PC-3 (cell line): ENCODE measurements around the gene KLHDC8B.

Experiments used
- EZH2 ChIP-seq: fragments of 300-600 bp; sonication (generic); IDR thresholded peaks from one replicate; pipeline ENCODE4 v1.6.1; 2017; ENCODE audit warnings: antibody characterized with exemption, mild to moderate bottlenecking, low read length; ENCODE audit not compliant: unreplicated experiment
- EZH2phosphoT487 ChIP-seq: fragments of 300-600 bp; sonication (generic); IDR thresholded peaks from 2 replicates; pipeline ENCODE4 v1.6.1; 2018; ENCODE audit warnings: mild to moderate bottlenecking, antibody characterized with exemption, low read length, borderline replicate concordance
- TF ChIP-seq, protein P1 (sequence below): fragments of 300-600 bp; sonication (generic); conservative IDR thresholded peaks from 2 replicates; pipeline ENCODE4 v1.5.1; 2017; ENCODE audit warnings: antibody characterized with exemption, low read depth, mild to moderate bottlenecking, low read length

DNA sequence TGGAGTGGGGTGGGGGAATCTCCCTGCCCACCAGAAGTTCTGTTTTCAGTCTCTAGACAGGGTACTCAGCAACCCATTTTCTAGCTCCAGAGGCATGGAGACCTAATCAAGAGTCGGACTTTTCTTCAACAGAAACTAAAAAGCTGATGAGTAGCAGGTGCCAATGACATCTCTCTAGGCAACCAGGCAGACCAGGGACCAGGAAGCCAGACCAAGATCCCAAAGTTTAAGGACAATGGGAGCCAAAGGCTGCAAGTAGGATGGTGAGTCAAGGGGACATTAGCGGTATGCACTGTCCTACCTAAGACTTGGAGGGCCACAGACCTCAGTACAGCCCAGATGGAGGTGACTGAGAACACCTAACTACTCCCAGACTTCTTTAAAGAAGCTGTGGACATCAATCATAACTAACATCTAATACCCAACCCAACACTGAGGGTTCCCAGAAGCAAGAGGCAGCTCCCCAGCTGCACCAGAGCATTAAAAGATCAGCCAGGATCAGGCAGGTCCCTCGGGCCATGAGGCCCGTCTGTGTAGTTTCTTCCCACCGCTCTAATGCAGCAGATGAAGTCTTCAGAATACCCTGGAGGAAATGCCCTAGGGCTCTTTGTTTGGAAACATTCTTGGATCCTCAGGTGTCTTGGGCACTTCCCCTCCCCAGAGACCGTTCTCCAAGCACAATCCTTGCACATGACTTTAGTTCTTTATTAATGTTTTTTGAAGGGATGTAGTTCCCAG is 6.2 kb upstream of the KLHDC8B start:
- TF ChIP-seq, protein P1, sequence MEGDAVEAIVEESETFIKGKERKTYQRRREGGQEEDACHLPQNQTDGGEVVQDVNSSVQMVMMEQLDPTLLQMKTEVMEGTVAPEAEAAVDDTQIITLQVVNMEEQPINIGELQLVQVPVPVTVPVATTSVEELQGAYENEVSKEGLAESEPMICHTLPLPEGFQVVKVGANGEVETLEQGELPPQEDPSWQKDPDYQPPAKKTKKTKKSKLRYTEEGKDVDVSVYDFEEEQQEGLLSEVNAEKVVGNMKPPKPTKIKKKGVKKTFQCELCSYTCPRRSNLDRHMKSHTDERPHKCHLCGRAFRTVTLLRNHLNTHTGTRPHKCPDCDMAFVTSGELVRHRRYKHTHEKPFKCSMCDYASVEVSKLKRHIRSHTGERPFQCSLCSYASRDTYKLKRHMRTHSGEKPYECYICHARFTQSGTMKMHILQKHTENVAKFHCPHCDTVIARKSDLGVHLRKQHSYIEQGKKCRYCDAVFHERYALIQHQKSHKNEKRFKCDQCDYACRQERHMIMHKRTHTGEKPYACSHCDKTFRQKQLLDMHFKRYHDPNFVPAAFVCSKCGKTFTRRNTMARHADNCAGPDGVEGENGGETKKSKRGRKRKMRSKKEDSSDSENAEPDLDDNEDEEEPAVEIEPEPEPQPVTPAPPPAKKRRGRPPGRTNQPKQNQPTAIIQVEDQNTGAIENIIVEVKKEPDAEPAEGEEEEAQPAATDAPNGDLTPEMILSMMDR: no peak
- no peak for TF ChIP-seq EZH2
- TF ChIP-seq EZH2phosphoT487: no peak
